Brain microvascular endothelial cell (primary cell): ENCODE results near the gene ATP7B.

Experiments
- DNase-seq: peaks from one replicate; pipeline ENCODE4 v3.0.0-alpha.2; 2020
- H3K27ac ChIP-seq: fragments of 250-450 bp; sonication (Bioruptor Pico); 2 replicates; pipeline ENCODE4 v1.5.1; 2020; ENCODE audit warnings: mild to moderate bottlenecking, moderate library complexity
- H3K27me3 ChIP-seq: fragments of 250-450 bp; sonication (Bioruptor Pico); replicated peaks from 2 replicates; pipeline ENCODE4 v1.5.1; 2020; ENCODE audit warnings: mild to moderate bottlenecking
- H3K36me3 ChIP-seq: fragments of 250-450 bp; sonication (Bioruptor Pico); replicated peaks from 2 replicates; pipeline ENCODE4 v1.5.1; 2020; ENCODE audit warnings: mild to moderate bottlenecking
- H3K4me3 ChIP-seq: 2 replicates; pipeline ENCODE4 v1.5.1; 2011; ENCODE audit warnings: low read depth, mild to moderate bottlenecking, control low read depth, low read length, moderate library complexity
- in situ Hi-C: cut with HindIII; loops from 2 replicates; pipeline ENCODE4 v1.10.0; 2017; ENCODE audit warnings: low sequenced_read_pairs, low pct_ligation_motif_present
- TF ChIP-seq, protein P1 (sequence below): IDR thresholded peaks from 2 replicates; pipeline ENCODE4 v1.5.1; 2011; ENCODE audit warnings: low read depth, mild to moderate bottlenecking, moderate library complexity, low read length, control low read depth, inconsistent platforms; ENCODE audit errors: missing control alignments

The ATP7B gene

DNA sequence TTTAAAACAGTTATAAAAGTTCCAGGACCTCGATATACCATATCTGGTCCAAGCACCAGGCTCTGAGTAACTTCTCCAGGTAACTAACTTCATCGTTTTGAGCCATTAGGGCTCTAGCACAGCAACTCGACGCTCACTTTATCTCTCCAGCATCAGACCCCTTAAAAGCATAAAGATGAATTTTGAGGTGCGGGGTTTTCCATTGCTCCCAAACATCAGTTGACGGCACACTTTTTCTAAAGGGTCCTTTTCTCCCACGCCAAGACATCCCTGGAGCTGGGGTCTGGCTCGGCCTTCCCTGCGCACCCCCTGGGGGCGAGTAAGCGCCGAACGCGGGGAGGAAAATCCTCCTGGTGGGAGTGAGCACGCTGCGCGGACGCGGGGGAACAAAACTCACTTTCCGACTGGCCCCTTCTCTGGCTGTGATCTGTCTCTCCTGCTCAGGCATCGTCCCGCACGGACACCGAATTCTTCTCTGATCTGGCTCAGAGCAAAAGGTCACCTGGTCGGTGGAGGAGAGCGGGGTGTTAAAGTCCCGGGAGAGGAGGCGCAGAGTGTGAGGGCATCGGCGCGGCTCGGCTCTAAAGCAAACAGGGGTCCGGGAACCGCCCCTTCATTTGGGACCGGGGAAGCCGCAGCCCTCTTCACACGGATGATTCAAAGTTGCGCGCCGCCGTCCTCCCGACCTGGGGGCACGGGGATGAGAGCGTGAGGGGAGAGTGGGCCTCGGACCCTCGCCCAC is at the start of gene ATP7B:
Gene ATP7B, minus strand, starts transcription at position 561 of the 742 bp plus-strand sequence. Its CDS starts 113 bp downstream, at position 448.
- in situ Hi-C loops, result no loop called here
- H3K27ac ChIP-seq, result peak within 1 kb of the TSS; percentile 82
- TF ChIP-seq, protein P1, sequence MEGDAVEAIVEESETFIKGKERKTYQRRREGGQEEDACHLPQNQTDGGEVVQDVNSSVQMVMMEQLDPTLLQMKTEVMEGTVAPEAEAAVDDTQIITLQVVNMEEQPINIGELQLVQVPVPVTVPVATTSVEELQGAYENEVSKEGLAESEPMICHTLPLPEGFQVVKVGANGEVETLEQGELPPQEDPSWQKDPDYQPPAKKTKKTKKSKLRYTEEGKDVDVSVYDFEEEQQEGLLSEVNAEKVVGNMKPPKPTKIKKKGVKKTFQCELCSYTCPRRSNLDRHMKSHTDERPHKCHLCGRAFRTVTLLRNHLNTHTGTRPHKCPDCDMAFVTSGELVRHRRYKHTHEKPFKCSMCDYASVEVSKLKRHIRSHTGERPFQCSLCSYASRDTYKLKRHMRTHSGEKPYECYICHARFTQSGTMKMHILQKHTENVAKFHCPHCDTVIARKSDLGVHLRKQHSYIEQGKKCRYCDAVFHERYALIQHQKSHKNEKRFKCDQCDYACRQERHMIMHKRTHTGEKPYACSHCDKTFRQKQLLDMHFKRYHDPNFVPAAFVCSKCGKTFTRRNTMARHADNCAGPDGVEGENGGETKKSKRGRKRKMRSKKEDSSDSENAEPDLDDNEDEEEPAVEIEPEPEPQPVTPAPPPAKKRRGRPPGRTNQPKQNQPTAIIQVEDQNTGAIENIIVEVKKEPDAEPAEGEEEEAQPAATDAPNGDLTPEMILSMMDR, result peak; percentile 46

DNA sequence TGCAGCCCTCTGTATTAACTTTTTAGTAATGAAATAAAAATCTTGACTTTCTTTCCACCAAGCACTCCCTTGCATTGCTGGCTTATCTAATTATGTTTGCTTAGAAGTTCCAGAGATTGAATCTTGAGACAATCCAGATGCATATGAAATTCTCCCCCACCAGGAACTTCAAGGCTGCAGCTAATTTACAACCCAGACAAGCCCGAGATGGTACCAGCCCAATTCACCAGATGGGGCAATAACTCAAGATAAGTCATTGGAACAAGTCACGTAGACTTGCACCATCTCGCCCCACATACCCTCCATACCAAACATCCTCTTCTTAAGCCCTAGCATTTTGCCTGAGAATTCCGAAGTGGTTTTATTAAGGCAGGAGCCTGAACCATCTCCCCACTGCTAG is 42.2 kb upstream of the ATP7B start:
- Histone ChIP-seq H3K4me3 (no peak overlapping the region), H3K27me3 (no peaks in the 10 kb centered on the region), H3K36me3 (no peaks in the 10 kb centered on the region), H3K27ac (no peak overlapping the region)
- no peak for DNase-seq
- TF ChIP-seq, protein P1, result no peak
- in situ Hi-C loops, result no loop called here

More for the DNA sequence above, at the start of gene ATP7B:
- Histone ChIP-seq H3K36me3 (no peaks in the 10 kb centered on the region), H3K27me3 (no peaks in the 10 kb centered on the region), H3K4me3 (peak within 1 kb of the TSS; percentile 97)
- no peak for DNase-seq

DNA sequence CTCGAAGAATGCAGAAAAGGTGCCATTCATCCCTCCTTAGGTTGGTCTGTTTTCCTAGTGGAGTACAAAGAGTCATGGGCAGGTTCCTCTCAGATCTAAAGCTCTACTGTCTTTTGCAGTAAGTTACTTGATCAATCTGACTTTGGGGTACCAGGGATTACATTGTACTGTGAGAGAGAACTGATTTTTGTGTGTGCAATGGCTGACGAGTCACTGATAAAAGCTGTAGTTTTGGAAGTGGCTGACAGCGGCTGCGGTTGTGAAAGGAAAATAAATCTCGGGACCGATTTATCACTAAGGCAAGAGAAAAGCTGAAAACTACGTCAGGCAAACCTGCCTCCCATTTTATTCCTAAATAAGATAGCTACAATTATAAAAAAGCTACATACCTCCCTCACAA is 40.1 kb upstream of the ATP7B start:
- no peak for DNase-seq
- TF ChIP-seq, protein P1, result no peak
- Histone ChIP-seq H3K27ac (no peak overlapping the region), H3K4me3 (no peak overlapping the region), H3K27me3 (no peaks in the 10 kb centered on the region), H3K36me3 (no peaks in the 10 kb centered on the region)
- in situ Hi-C loops, result no loop called here

DNA sequence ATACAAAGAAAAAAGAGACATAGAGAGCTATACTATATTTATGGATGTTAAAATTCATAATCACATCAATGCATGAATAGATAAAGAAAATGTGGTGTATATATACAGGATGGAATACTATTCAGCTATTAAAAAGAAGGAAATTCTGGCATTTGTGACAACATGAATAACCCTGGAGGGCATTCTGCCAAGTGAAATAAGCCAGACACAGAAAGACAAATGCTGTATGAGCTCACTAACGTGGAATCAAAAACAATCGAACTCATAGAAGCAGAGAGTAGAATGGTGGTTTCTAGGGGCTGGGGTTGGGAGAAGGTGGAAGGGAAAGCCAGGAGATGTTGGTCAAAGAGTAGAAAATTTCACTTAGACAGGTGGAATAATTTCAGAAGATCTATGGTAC is 37.3 kb upstream of the ATP7B start:
- H3K27ac ChIP-seq, result no peak overlapping the region
- TF ChIP-seq, protein P1, result no peak
- in situ Hi-C loops, result no loop called here
- no peak overlapping the region for H3K4me3 ChIP-seq
- H3K36me3 ChIP-seq, result no peaks in the 10 kb centered on the region
- H3K27me3 ChIP-seq, result no peaks in the 10 kb centered on the region
- peak; percentile 58 for DNase-seq

DNA sequence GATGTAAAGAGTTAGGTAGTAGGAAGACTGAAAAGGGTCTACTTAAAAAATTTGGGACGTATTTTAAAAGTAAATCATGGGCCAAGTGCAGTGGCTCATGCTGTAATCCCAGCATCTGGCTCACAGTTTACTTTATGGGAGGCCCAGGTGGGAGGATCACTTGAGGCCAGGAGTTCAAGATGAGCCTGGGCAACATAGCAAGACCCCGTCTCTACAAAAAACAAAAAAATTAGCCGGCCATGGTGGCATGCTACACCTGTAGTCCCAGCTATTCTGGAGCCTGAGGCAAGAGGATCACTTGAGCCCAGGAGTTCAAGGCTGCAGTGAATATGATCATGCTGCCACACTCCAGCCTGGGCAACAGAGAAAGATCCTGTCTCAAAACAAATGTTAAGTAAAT is 36.2 kb upstream of the ATP7B start:
- TF ChIP-seq, protein P1, result no peak
- no peaks in the 10 kb centered on the region for H3K36me3 ChIP-seq
- in situ Hi-C loops, result no loop called here

DNA sequence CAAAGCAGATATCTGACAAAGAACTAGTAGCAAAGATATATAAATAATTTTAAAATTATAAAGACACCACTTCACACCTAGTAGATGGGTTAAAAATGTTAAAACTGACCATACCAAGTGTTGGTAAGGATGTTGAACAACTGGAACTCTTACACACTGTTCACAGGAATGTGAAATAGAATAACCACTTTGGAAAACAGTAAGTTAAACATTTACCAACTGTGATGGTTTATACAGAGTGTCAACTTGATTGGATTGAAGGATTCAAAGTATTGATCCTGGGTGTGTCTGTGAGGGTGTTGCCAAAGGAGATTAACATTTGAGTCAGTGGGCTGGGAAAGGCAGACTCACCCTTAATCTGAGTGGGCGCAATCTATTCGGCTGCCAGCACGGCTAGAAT is 32.4 kb upstream of the ATP7B start:
- no peak overlapping the region for H3K27ac ChIP-seq
- H3K4me3 ChIP-seq, result no peak overlapping the region
- H3K36me3 ChIP-seq, result no peaks in the 10 kb centered on the region
- in situ Hi-C loops, result no loop called here
- no peak for DNase-seq
- no peaks in the 10 kb centered on the region for H3K27me3 ChIP-seq
- TF ChIP-seq, protein P1, result no peak

More for the DNA sequence above, 36.2 kb upstream of the ATP7B start:
- Histone ChIP-seq H3K4me3 (no peak overlapping the region), H3K27ac (no peak overlapping the region), H3K27me3 (no peaks in the 10 kb centered on the region)
- no peak for DNase-seq
